Activated naive CD8-positive, alpha-beta T cell (primary cell): ENCODE results near the gene SORBS1.

Experiments
- H3K27ac Mint-ChIP-seq: one replicate; pipeline ENCODE4 v1.8.0; 2021; ENCODE audit warnings: mixed read lengths
- H3K27me3 Mint-ChIP-seq: one replicate; pipeline ENCODE4 v1.8.0; 2021; ENCODE audit warnings: mixed read lengths
- H3K36me3 Mint-ChIP-seq: one replicate; pipeline ENCODE4 v1.8.0; 2021; ENCODE audit warnings: mixed read lengths
- H3K4me1 Mint-ChIP-seq: one replicate; pipeline ENCODE4 v1.8.0; 2021; ENCODE audit warnings: low read depth, mixed read lengths
- H3K4me3 Mint-ChIP-seq: one replicate; pipeline ENCODE4 v1.8.0; 2021; ENCODE audit warnings: mild to moderate bottlenecking, mixed read lengths
- H3K9me3 Mint-ChIP-seq: one replicate; pipeline ENCODE4 v1.8.0; 2021; ENCODE audit warnings: low read depth, mixed read lengths

Gene SORBS1

DNA sequence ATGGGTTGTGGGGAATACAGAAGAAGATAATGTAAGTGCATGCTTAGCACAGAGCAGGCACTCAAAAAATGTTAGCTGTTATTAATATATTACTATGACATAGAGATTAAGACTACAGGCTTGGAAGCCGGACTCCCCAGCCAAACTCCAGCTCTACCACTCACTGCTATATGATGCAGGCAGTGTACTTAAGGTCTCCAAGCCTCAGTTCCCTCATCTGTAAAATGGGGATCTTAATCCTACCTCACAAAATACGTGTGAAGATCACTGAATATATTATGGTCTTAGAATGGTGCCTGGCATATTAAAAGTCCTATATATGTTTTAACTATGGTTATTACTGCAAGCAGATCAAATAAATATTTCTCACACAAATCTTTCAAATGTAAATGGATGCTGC, 275.6 kb downstream of the SORBS1 start:
- Mint-ChIP-seq H3K9me3 (no peaks in the 10 kb centered on the region), H3K4me1 (peaks cover 3% of the 10 kb centered on the region), H3K27me3 (peaks cover 20% of the 10 kb centered on the region), H3K36me3 (no peaks in the 10 kb centered on the region), H3K4me3 (no peak overlapping the region), H3K27ac (no peak overlapping the region)

DNA sequence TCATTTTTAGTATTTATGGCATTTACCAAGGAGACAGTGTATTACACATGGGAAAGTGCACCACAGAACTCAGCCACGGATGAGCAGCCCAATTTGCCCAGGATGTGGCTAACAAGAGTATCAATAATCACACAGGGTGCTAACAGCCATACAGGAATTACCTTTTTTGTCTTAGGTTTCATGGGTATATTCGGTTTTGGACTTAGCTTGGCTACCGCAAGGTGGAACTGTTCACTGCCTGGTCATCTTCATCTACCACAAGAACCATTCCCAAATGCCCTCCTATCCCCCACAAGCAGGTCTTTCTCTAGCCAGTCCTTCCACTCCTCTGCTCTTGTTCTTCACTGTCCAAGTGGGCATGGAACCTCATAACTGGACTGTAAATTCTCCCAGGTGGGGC, 276.4 kb downstream of the SORBS1 start:
- Mint-ChIP-seq H3K4me3 (no peak overlapping the region), H3K27ac (no peak overlapping the region), H3K9me3 (no peaks in the 10 kb centered on the region), H3K36me3 (no peaks in the 10 kb centered on the region), H3K4me1 (no peaks in the 10 kb centered on the region), H3K27me3 (peaks cover 17% of the 10 kb centered on the region)

DNA sequence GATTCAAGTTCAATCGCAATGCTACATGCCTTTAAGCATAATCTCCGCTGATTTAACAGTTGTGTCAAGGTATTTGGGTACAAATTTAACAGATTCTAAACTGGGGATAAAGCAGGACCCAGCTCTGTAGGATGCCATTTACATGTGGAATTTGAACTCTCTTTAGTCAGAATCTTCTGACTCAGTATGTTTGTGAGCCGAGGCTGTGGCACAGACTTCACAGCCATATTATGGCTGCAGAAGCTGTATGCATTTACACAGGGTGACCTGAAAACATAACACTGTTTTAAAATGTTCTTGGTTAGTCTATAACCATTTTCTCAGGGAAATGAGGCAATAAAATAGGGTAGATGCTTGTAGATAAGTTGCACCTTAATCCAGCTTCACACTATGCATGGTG, 279.1 kb downstream of the SORBS1 start:
- H3K36me3 Mint-ChIP-seq, result no peaks in the 10 kb centered on the region
- H3K4me1 Mint-ChIP-seq, result no peaks in the 10 kb centered on the region
- no peaks in the 10 kb centered on the region for H3K9me3 Mint-ChIP-seq
- H3K4me3 Mint-ChIP-seq, result no peak overlapping the region
- H3K27ac Mint-ChIP-seq, result no peak overlapping the region
- peaks cover 4% of the 10 kb centered on the region for H3K27me3 Mint-ChIP-seq

DNA sequence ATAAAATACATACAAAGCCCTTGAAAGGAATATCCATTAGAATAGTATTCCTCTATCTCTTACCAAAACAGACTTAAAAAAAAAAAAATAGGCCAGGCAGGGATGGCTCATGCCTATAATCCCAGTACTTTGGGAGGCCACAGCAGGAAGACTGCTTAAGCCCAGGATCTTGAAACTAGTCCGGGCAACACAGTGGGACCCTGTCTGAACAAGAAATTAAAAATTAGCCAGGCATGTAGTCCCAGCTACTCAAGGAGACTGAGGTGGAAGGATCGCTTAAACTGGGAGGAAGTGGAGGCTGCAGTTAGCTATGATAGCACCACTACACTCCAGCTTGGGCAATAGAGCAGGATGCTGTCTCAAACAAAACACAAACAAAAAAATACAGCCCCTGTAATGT, 280.0 kb downstream of the SORBS1 start:
- Mint-ChIP-seq H3K4me3 (no peak overlapping the region), H3K27me3 (no peaks in the 10 kb centered on the region), H3K36me3 (no peaks in the 10 kb centered on the region), H3K9me3 (no peaks in the 10 kb centered on the region), H3K27ac (no peak overlapping the region), H3K4me1 (no peaks in the 10 kb centered on the region)

DNA sequence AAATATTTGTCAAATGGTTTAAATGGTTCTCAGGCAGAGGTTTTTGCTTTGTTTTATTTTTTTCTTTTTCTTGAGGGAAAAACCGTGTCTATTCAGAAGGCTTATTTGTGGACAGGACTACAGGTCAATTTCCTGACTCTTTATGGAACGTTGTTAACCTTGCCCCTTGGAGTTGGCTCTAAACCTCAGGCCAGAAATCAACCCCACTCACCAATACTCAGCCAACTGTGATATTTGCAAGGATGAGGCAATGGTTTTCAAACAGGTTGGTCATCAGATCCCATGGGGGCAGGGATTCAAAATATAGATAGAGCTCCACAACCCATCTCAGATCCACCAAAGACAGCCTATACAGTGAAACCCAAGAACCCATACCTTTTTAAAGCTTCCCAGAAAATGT, 280.5 kb downstream of the SORBS1 start:
- no peak overlapping the region for H3K27ac Mint-ChIP-seq
- no peaks in the 10 kb centered on the region for H3K9me3 Mint-ChIP-seq
- H3K4me1 Mint-ChIP-seq, result no peaks in the 10 kb centered on the region
- H3K4me3 Mint-ChIP-seq, result no peak overlapping the region
- no peaks in the 10 kb centered on the region for H3K36me3 Mint-ChIP-seq
- no peaks in the 10 kb centered on the region for H3K27me3 Mint-ChIP-seq

DNA sequence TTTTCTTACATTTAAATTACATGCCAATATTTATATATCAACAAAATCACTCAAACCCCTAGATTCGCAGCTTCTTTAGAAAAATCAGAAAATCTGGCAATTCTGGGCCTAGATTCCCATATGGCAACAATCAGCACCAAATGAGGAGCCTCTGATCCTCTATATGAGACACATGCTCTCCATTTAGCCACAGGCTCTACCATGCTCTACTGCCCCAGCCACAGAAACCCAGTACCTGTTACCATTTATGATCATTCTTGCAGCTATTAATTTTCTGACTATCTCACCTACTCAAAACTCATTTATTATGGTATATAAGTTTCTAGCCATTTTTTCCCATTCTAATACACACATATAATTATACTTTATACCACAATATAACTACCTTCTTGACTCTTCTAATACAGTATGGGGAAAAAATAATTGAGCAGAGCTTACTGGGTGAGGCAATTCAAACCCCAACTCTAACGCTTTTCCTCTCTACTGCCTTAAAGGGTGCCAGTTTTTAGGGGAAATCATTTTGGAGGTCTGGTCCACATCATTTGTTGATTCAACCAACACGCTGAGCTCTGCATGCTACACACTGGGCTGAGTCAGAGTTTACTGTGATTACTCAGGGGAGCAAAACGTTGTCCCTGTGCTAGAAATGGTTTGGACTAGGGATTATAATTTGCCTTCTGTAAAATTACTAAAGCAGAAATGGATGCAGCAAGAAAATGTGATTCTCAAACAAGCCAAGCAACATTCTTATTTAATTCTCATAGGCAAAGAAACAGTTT, 281.9 kb downstream of the SORBS1 start:
- Mint-ChIP-seq H3K36me3 (no peaks in the 10 kb centered on the region), H3K9me3 (no peaks in the 10 kb centered on the region), H3K27ac (no peak overlapping the region), H3K4me1 (no peaks in the 10 kb centered on the region), H3K4me3 (no peak overlapping the region), H3K27me3 (no peaks in the 10 kb centered on the region)

DNA sequence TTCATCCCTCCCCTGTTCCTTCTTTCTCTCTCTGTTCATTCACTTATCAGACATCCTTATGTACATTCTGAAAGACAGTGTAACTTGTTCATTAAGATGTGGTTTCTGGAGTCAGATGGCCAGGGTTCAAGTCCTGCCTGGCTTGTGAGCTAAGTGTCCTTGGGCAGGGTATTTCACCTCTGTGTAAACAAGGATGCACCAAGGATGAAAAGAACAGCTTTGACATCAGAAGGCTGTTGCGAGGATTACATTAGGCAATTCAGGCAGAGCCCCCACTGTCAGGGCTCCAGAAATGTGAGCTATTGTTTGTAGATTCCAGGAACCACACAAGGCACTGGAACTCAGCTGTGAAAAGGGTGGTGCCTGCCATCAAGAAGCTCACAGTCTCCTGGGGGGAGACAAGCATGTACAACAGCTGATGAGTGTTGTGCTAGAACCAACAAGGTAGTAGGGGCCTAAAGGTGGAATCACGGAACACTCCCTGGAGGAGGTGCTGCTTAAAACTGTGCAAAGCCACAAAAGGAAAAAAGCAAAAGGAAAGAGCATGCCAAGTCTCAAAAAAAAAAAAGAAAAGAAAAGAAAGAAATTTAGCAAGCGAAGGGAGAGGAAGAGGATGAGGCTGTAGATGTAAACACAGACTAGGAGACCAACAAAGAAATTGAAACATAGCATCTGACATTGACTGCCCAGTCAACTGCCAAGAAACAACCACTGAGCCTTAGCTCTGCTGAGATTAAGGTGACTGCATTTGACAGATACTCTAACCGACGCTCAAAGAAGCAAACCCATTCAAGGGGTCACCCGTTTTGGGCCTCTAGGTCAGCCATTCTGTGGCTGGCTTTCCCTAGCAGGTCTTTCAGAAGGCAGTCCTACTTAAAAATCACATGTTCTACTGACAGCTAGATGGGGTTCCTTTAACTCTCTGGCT, 282.8 kb downstream of the SORBS1 start:
- H3K27me3 Mint-ChIP-seq, result no peaks in the 10 kb centered on the region
- H3K9me3 Mint-ChIP-seq, result no peaks in the 10 kb centered on the region
- no peaks in the 10 kb centered on the region for H3K36me3 Mint-ChIP-seq
- H3K4me3 Mint-ChIP-seq, result no peak overlapping the region
- H3K4me1 Mint-ChIP-seq, result no peaks in the 10 kb centered on the region
- H3K27ac Mint-ChIP-seq, result no peak overlapping the region

DNA sequence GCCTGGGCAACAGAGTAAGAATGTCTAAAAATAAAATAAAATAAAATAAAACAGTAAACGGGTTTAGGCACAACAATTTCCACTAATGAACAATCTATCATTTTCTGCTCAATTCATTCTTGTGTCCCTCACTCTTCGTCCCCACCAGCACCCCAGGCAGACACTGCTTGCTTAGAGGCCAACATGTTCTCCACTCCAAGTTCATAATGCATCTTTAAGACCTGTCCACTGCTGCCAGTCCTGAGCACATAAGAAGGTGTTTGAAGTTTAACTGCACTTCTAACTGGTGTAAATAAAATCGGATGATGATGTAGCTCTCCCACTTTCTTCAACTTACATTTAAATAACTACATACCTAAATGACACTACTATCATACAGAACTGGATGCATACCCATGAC, 283.6 kb downstream of the SORBS1 start:
- H3K4me3 Mint-ChIP-seq, result no peak overlapping the region
- H3K9me3 Mint-ChIP-seq, result no peaks in the 10 kb centered on the region
- no peaks in the 10 kb centered on the region for H3K27me3 Mint-ChIP-seq
- H3K36me3 Mint-ChIP-seq, result no peaks in the 10 kb centered on the region
- no peak overlapping the region for H3K27ac Mint-ChIP-seq
- H3K4me1 Mint-ChIP-seq, result no peaks in the 10 kb centered on the region

DNA sequence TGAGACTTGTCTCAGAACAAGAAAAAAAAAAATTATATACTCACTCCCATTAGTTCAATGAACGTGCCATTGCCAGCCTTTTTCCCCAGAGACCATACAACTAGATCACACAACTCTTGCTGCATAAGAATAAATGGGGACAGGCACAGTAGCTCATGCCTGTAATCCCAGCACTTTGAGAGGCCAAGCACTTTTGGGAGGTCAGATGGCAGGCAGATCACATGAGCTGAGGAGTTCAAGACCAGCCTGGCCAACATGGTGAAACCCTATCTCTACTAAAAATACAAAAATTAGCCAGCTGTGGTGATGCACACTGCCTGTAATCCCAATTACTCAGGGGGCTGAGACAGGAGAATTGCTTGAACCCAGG, 284.0 kb downstream of the SORBS1 start:
- no peaks in the 10 kb centered on the region for H3K4me1 Mint-ChIP-seq
- no peak overlapping the region for H3K4me3 Mint-ChIP-seq
- no peaks in the 10 kb centered on the region for H3K27me3 Mint-ChIP-seq
- no peaks in the 10 kb centered on the region for H3K36me3 Mint-ChIP-seq
- no peaks in the 10 kb centered on the region for H3K9me3 Mint-ChIP-seq
- no peak overlapping the region for H3K27ac Mint-ChIP-seq

DNA sequence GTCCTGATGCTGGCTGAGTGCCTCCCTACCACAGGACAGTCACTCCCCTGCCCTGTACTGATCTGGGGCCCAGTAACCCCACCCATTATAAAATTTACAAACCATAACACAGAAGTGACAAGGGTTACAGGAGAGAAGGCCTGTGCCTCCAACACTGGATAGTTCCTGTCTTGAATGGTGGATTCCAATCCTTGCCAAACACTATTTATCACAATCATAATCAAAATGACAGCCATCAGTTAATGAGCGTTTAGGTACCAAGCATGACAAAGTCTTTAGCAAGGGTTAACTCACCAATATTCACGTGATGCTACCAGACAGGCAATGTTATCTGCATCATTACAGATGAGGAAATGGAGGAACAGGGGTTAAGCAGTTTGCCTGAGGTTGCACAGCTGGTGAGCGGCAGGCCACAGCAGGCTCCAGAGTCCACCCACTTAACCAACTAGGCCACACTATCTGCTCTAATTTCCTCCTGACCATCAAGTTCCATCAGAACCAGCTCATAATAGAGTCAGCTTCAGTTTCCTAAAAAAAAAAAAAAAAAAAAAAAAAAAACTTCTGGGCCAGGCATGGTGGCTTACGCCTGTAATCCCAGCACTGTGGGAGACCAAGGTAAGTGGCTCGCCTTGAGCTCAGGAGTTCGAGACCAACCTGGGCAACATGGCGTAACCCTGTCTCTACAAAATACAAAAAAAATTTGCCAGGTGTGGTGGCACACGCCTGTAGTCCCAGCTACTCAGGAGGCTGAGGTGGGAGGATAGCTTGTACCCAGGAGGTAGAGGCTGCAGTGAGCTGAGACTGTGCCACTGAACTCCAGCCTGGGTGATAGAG, 284.6 kb downstream of the SORBS1 start:
- Mint-ChIP-seq H3K36me3 (no peaks in the 10 kb centered on the region), H3K27ac (no peak overlapping the region), H3K9me3 (no peaks in the 10 kb centered on the region), H3K27me3 (no peaks in the 10 kb centered on the region), H3K4me3 (no peak overlapping the region), H3K4me1 (no peaks in the 10 kb centered on the region)

DNA sequence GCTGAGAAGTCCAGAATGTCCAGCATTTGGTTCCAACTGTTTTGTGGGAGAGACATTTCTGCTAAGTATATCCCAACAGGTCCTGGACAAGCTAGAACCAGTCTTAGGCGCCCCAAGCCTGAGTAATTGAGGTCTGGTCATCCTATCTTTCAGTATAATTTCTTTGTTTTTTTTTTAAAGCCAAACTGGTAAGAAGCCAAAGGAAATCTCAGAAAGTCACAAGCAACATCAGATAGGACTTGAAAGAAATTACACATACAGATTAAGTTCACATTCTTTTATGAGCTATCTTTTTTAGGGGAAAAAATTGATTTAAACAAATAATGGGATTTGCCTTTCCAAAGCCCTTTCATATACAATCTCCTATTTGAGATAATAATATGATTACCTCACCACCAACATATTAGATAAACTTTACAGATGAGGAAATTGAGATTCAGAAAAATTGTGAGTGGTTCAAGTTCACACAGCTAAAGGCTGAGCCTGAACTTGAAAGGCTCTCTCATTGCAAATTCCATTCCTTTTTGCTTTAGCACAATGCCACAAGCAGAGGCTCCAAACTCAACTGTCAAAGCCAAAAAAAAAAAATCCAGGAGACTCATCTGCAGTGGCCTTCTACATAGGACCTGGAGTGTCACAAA, 285.3 kb downstream of the SORBS1 start:
- no peaks in the 10 kb centered on the region for H3K4me1 Mint-ChIP-seq
- no peaks in the 10 kb centered on the region for H3K9me3 Mint-ChIP-seq
- H3K27ac Mint-ChIP-seq, result no peak overlapping the region
- H3K36me3 Mint-ChIP-seq, result no peaks in the 10 kb centered on the region
- no peaks in the 10 kb centered on the region for H3K27me3 Mint-ChIP-seq
- H3K4me3 Mint-ChIP-seq, result no peak overlapping the region

DNA sequence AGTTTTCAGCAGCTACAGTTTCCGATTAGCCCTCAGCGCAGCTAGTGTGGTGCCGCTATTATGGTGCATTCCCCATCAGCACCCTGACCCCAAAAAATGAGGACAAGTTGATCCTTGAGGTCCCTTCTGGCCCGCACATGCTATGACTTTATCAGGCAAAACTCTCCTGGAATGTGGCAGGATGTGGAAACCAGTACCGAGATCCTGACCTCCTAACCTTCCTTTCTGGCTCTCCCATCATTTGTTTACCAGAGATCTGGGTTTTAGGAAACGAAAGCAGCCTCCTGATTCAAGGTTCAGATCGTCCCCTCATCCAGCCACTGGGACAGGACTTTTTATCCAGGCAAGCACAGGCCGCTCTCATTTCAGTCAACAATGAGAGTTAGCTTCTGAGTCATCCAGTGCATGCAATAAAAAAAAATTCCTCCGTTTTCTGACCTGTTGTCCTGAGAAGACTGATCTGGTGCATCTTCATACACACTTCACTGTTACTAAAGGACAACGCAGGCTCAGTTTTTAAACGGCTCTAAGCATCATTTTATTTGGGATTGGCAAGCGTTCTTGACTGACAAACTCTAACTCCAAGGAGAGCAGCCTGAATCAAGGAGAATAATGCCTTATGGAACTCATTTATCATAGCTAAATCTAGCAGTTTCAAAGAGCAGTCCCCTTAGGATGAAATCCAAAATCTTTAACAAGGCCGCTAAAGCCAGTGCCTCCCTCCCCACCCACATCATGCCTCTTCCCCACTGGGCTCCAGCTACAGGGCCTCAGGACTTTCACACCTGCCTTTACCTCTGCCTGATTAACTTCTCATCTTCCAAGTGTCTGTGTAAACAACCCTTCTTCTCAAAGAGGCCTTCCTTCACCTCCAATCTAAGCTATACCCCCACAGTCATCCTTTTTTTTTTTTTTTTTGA, 287.5 kb downstream of the SORBS1 start:
- no peaks in the 10 kb centered on the region for H3K36me3 Mint-ChIP-seq
- no peak overlapping the region for H3K27ac Mint-ChIP-seq
- H3K27me3 Mint-ChIP-seq, result no peaks in the 10 kb centered on the region
- H3K4me1 Mint-ChIP-seq, result no peaks in the 10 kb centered on the region
- no peaks in the 10 kb centered on the region for H3K9me3 Mint-ChIP-seq
- H3K4me3 Mint-ChIP-seq, result no peak overlapping the region

DNA sequence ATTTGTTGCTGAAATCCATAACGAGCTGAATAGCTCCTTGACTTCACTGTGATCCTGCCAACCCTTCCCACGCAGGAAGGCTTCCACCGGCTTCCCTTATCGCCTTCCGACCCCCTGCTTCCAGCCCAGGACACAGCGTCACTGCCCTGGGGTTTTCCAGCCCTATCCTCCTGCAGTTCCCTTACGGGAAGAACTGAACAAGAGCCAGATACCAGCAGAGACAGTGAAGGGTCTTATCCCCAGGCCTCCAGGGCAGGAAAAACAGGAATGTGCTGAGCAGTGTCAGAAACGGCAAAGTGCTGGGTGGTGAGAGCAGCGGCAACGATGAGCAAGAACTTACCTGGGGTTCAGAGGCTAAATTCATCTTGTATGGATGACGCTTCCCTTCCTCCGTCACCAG, 292.7 kb downstream of the SORBS1 start:
- Mint-ChIP-seq H3K4me1 (no peaks in the 10 kb centered on the region), H3K9me3 (no peaks in the 10 kb centered on the region), H3K4me3 (no peak overlapping the region), H3K36me3 (no peaks in the 10 kb centered on the region), H3K27ac (no peak overlapping the region), H3K27me3 (no peaks in the 10 kb centered on the region)

DNA sequence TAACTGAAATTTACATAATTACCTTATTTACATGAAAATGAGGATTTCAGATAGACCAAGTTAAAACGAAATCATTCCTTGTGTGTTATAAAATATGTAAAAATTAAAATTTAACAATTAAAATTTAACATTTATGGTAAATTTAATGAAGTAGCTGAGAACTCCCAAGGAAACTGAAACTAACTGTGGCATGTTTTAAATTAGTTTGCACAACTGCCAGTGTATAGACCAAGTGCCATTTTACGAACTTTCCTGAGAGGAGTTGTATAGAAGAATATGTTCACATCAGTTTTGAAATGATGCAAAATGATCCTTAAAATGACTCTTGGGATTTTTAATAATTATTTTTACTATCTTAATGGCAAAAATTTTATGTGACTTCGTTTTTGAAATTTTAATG, 293.9 kb downstream of the SORBS1 start:
- Mint-ChIP-seq H3K4me3 (no peak overlapping the region), H3K27me3 (peaks cover 3% of the 10 kb centered on the region), H3K36me3 (no peaks in the 10 kb centered on the region), H3K9me3 (no peaks in the 10 kb centered on the region), H3K4me1 (no peaks in the 10 kb centered on the region), H3K27ac (no peak overlapping the region)
